HG02763 (cell line): ENCODE results near the gene CMSS1.
"Not testable (repeated sequence)": the region's sequence is repeated elsewhere in the genome, so short reads cannot be mapped to it uniquely, and the experiment has no call there.

Source experiments
- ATAC-seq: cut with Tn5 transposase; IDR thresholded peaks from one replicate; pipeline ENCODE4 v1.9.1; 2021; ENCODE audit warnings: mild to moderate bottlenecking, moderate library complexity; ENCODE audit not compliant: unreplicated experiment

The CMSS1 gene

GRCh38 chr3:100205171-100205570 lies 387.5 kb downstream of the CMSS1 start:
- no peak for ATAC-seq

GRCh38 chr3:100206687-100207086 lies 389.0 kb downstream of the CMSS1 start:
- no peak for ATAC-seq

- ATAC-seq, result no peak
Measured at GRCh38 chr3:100207886-100208285, 390.2 kb downstream of the CMSS1 start.

- no peak for ATAC-seq
Measured at GRCh38 chr3:100209169-100209568, 391.5 kb downstream of the CMSS1 start.

- ATAC-seq, result peak; percentile 96
Measured at GRCh38 chr3:100209948-100210771, 392.5 kb downstream of the CMSS1 start.

GRCh38 chr3:100210772-100211135 lies 393.1 kb downstream of the CMSS1 start:
- ATAC-seq, result no peak

GRCh38 chr3:100213891-100214573 lies 396.4 kb downstream of the CMSS1 start:
- ATAC-seq, result no peak

- ATAC-seq, result no peak
Measured at GRCh38 chr3:100214574-100214964, 396.9 kb downstream of the CMSS1 start.

- ATAC-seq, result no peak
Measured at GRCh38 chr3:100216713-100217112, 399.1 kb downstream of the CMSS1 start.

- no peak for ATAC-seq
Measured at GRCh38 chr3:100221159-100221558, 403.5 kb downstream of the CMSS1 start.

- no peak for ATAC-seq
Measured at GRCh38 chr3:100225193-100225592, 407.5 kb downstream of the CMSS1 start.

- no peak for ATAC-seq
Measured at GRCh38 chr3:100225883-100226282, 408.2 kb downstream of the CMSS1 start.

GRCh38 chr3:100226712-100227429 lies 409.2 kb downstream of the CMSS1 start:
- no peak for ATAC-seq

GRCh38 chr3:100227511-100227921 lies 409.9 kb downstream of the CMSS1 start:
- ATAC-seq, result no peak

GRCh38 chr3:100228247-100228646 lies 410.6 kb downstream of the CMSS1 start:
- ATAC-seq, result no peak

GRCh38 chr3:100229188-100229587 lies 411.5 kb downstream of the CMSS1 start:
- ATAC-seq, result not testable (repeated sequence)

- ATAC-seq, result no peak
Measured at GRCh38 chr3:100230710-100231109, 413.0 kb downstream of the CMSS1 start.
